HG02759 (cell line): ENCODE results near the gene NHP2.
"Not testable (repeated sequence)": the region's sequence is repeated elsewhere in the genome, so short reads cannot be mapped to it uniquely, and the experiment has no call there.

ENCODE experiments used
- ATAC-seq: cut with Tn5 transposase; IDR thresholded peaks from one replicate; pipeline ENCODE4 v1.9.1; 2021; ENCODE audit warnings: mild to moderate bottlenecking, moderate library complexity; ENCODE audit not compliant: unreplicated experiment

The NHP2 gene

GRCh38 chr5:178131446-178131996 is 22.2 kb downstream of the NHP2 start:
- no peak for ATAC-seq

- ATAC-seq = peak; percentile 88
Observed at GRCh38 chr5:178130576-178131445, 22.9 kb downstream of the NHP2 start, which contains the start of gene RMND5B. Gene RMND5B (plus strand): TSS chr5:178131014. CDS start chr5:178138120, 7,106 bp downstream.

- not testable (repeated sequence) for ATAC-seq
Observed at GRCh38 chr5:178130234-178130575, 23.5 kb downstream of the NHP2 start.

GRCh38 chr5:178129296-178129695 is 24.4 kb downstream of the NHP2 start:
- ATAC-seq = no peak

- not testable (repeated sequence) for ATAC-seq
Observed at GRCh38 chr5:178127300-178128009, 26.2 kb downstream of the NHP2 start.

DNA sequence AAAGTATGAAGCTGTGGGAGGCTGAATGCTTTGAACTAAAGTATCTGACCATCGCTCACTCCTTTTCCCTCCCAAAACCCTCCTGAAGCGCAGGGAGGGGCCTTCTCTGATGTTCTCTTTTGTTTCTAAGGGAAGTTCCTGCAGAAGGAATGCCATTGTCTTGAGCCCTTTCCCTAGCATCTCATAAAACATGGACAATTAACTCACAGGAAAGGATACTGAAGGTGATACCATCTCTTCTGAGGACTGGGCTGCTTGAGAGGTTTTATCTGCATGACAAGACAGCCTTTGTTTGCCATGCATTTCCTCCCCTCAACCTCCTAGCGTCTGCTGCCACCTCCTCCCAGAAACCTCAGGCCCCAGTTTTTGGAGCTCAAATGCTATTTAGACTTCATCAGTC is 27.1 kb downstream of the NHP2 start:
- ATAC-seq = no peak

DNA sequence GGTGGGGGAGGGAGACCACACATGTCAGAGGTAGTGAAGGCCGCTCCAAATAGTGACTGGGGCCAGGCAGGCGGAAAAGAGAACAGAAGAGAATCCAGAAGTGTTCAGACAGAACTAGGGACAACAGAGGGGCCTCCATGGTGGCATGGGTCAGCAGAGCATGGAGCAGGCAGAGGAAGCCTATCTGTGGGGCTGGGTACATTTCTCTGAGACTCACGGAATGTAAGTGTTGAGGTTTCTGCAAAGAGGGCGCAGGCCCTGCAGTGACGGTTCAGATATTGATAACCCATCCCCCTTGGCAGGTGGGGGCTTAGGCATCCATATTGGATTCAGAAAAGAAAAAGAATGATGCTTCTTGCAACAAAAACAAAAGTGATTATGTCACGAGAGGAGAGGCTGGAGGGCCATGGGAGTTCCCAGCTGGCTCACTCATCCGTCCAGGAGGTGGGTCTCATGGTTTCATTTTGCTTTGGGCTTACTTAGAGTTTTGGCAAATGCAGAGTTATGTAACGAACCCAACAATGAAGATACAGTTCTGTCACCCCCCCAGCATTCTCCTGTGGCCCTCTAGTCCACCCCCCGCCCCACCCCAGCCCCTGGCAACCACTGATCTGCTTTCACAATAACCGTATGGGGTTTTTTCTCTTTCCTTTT is 28.3 kb downstream of the NHP2 start:
- ATAC-seq = no peak

GRCh38 chr5:178123966-178124925 is 29.4 kb downstream of the NHP2 start:
- no peak for ATAC-seq

DNA sequence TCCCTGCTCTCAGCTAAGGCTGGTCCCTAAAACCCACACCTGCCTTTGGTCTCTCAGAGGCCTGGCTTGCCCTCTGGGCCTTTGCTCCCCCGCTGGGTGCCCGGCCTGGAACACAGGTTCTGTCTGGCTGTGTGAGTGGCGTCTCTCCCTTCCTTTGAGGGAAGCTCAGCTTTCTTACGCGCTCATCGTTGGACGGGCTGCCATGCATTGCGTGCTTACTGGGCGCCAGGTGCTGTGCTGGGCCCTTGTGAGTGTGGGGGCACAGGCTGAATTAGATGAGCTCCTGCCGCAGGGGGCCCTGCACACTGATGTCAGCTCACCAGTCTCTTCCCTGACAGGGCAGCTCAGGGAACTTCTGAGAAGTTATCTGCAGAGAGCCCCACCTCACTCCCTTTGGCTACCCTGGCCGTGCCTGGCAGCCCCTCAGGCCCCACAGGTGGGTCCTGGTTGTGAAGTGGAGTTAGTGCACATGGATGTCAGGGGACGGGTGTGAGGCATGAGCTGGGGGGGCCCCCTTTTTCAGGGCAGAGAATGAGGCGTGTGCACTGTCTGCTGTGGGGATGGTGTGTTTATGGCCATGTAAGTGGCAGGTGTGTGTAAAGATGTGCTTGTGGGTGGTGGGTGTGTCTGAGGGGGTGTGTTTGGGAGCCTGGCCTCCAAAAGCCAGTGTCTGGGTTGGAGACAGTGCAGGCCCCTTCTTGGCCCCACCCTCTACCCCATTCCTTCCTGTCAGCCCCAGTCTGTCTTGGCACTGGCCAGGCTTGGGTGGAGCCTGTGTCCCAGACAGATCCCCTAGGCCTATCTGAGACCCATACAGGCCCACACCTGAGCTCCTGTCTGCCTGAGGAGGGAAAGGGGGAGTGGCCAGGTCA is 30.4 kb downstream of the NHP2 start:
- ATAC-seq = no peak

- no peak for ATAC-seq
Observed at GRCh38 chr5:178122346-178122745, 31.3 kb downstream of the NHP2 start.

- no peak for ATAC-seq
Observed at GRCh38 chr5:178121391-178122276, 32.1 kb downstream of the NHP2 start.

DNA sequence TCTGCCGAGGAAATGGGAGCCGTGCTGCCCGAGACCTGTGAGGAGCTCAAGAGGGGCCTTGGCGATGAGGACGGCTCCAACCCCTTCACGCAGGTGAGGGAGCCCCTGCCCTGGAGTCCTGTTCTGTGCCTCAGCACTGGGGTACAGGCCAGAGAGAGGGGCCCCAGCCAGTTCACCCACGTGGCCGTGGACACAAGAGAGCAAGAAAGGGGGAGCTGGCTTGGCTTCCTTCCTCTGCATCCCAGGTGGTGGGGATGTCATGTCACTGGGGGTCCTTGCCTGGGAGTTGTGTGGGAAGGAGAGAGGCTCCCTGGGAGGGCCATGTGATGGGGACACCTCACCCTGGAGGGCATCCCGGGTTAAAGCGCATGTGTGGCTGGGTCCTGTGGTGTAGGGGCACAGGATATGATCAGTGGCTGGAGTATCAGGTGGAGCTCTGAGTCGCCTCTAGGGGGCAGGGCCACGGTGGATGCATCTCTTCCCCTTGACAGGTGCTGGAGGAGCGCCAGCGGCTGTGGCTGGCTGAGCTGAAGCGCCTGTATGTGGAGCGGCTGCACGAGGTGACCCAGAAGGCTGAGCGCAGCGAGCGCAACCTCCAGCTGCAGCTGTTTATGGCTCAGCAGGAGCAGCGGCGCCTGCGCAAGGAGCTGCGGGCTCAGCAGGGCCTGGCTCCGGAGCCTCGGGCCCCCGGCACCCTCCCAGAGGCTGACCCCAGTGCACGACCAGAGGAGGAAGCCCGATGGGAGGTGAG is 32.9 kb downstream of the NHP2 start:
- ATAC-seq = peak; percentile 85

GRCh38 chr5:178119915-178120606 is 33.6 kb downstream of the NHP2 start:
- no peak for ATAC-seq

- no peak for ATAC-seq
Observed at GRCh38 chr5:178117923-178118701, 35.6 kb downstream of the NHP2 start.

- ATAC-seq = peak; percentile 22
Observed at GRCh38 chr5:178116143-178116885, 37.4 kb downstream of the NHP2 start.

DNA sequence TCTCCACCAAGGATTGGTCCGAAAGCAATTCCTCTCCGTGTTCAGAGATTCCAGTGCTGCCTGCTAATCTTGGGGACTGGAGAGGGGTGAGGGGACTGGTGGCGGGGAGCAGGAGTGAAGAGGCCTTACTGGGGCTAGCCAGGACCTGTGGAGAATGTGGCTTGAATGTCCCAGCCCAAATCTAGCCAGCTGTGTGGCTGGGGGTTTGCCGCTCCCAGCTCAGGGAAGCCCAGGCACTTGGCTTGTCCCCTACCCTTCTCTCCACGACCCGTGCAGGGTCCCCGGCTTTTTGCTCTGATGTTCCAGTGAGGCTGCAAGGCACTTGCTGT is 37.9 kb downstream of the NHP2 start:
- ATAC-seq = no peak
